H9 (cell line): Measurements from ENCODE around the gene IMMP2L. TPM values are rescaled to one million over a fixed set of nuclear protein-coding genes. Genes with fewer than 3 reads are reported as not detected.

ENCODE experiments used
- DNase-seq: peaks from one replicate; pipeline ENCODE4 v3.0.0-alpha.2; 2017
- H2AFZ ChIP-seq: one replicate; pipeline ENCODE4 v1.6.1; 2013; ENCODE audit warnings: mild to moderate bottlenecking, low read length, control low read depth, moderate library complexity
- H2AK5ac ChIP-seq: 2 replicates; pipeline ENCODE4 v1.6.1; 2013; ENCODE audit warnings: low read length, control low read depth, mixed read lengths; ENCODE audit not compliant: insufficient read length
- H2BK120ac ChIP-seq: one replicate; pipeline ENCODE4 v1.6.1; 2013; ENCODE audit warnings: low read depth, mild to moderate bottlenecking, low read length, control low read depth, inconsistent platforms; ENCODE audit not compliant: poor library complexity, severe bottlenecking
- H2BK12ac ChIP-seq: 2 replicates; pipeline ENCODE4 v1.6.1; 2013; ENCODE audit warnings: low read length, control low read depth, mixed read lengths, low read depth; ENCODE audit not compliant: insufficient read length
- H2BK15ac ChIP-seq: 2 replicates; pipeline ENCODE4 v1.6.1; 2013; ENCODE audit warnings: low read depth, low read length, control low read depth
- H2BK20ac ChIP-seq: one replicate; pipeline ENCODE4 v1.6.1; 2013; ENCODE audit warnings: low read depth, mild to moderate bottlenecking, low read length, control low read depth, inconsistent platforms; ENCODE audit not compliant: poor library complexity, severe bottlenecking
- H2BK5ac ChIP-seq: 2 replicates; pipeline ENCODE4 v1.6.1; 2013; ENCODE audit warnings: low read length, control low read depth, mixed read lengths; ENCODE audit not compliant: insufficient read length
- H3K14ac ChIP-seq: 2 replicates; pipeline ENCODE4 v1.6.1; 2013; ENCODE audit warnings: low read length, control low read depth; ENCODE audit not compliant: insufficient read depth
- H3K18ac ChIP-seq: 2 replicates; pipeline ENCODE4 v1.6.1; 2013; ENCODE audit warnings: low read depth, mild to moderate bottlenecking, mixed read lengths, low read length, control low read depth; ENCODE audit not compliant: insufficient read length
- H3K23ac ChIP-seq: 2 replicates; pipeline ENCODE4 v1.6.1; 2013; ENCODE audit warnings: low read length, control low read depth, mixed read lengths, low read depth; ENCODE audit not compliant: insufficient read length
- H3K23me2 ChIP-seq: 2 replicates; pipeline ENCODE4 v1.6.1; 2013; ENCODE audit warnings: low read depth, mild to moderate bottlenecking, mixed read lengths, low read length, control low read depth; ENCODE audit not compliant: insufficient read length, poor library complexity, severe bottlenecking
- H3K27ac ChIP-seq: 2 replicates; pipeline ENCODE4 v1.5.1; 2013; ENCODE audit warnings: low read length, control low read depth, mixed read lengths, low read depth; ENCODE audit not compliant: insufficient read length
- H3K27me3 ChIP-seq: 2 replicates; pipeline ENCODE4 v1.6.1; 2013; ENCODE audit warnings: low read length, control low read depth, inconsistent platforms; ENCODE audit not compliant: insufficient read depth
- H3K4ac ChIP-seq: 2 replicates; pipeline ENCODE4 v1.6.1; 2013; ENCODE audit warnings: low read depth, mild to moderate bottlenecking, control low read depth, inconsistent platforms, low read length, moderate library complexity
- H3K4me1 ChIP-seq: 2 replicates; pipeline ENCODE4 v1.6.1; 2013; ENCODE audit warnings: low read length, control low read depth, inconsistent platforms; ENCODE audit not compliant: insufficient read depth
- H3K4me2 ChIP-seq: 2 replicates; pipeline ENCODE4 v1.6.1; 2013; ENCODE audit warnings: low read length, control low read depth, mixed read lengths; ENCODE audit not compliant: insufficient read length, insufficient read depth
- H3K56ac ChIP-seq: 2 replicates; pipeline ENCODE4 v1.6.1; 2013; ENCODE audit warnings: low read depth, mild to moderate bottlenecking, mixed read lengths, low read length, control low read depth; ENCODE audit not compliant: insufficient read length
- H3K79me1 ChIP-seq: 2 replicates; pipeline ENCODE4 v1.6.1; 2013; ENCODE audit warnings: low read depth, mild to moderate bottlenecking, moderate library complexity, low read length, control low read depth, inconsistent platforms; ENCODE audit not compliant: insufficient read depth, poor library complexity, severe bottlenecking
- H3K79me2 ChIP-seq: 2 replicates; pipeline ENCODE4 v1.6.1; 2013; ENCODE audit warnings: low read length, control low read depth, inconsistent platforms; ENCODE audit not compliant: insufficient read depth
- H3K9ac ChIP-seq: 2 replicates; pipeline ENCODE4 v1.6.1; 2013; ENCODE audit warnings: low read length, control low read depth, mixed read lengths; ENCODE audit not compliant: insufficient read length; ENCODE audit errors: extremely low read depth
- H3K9me3 ChIP-seq: one replicate; pipeline ENCODE4 v1.6.1; 2013; ENCODE audit warnings: low read depth, low read length, inconsistent platforms; ENCODE audit not compliant: control insufficient read depth
- H3T11ph ChIP-seq: one replicate; pipeline ENCODE4 v1.6.1; 2013; ENCODE audit warnings: mild to moderate bottlenecking, low read length, control low read depth, inconsistent platforms
- H4K20me1 ChIP-seq: one replicate; pipeline ENCODE4 v1.6.1; 2013; ENCODE audit not compliant: control insufficient read depth, insufficient read length, insufficient read depth
- H4K5ac ChIP-seq: 2 replicates; pipeline ENCODE4 v1.6.1; 2013; ENCODE audit warnings: low read depth, mild to moderate bottlenecking, mixed read lengths, low read length, control low read depth; ENCODE audit not compliant: insufficient read length
- H4K8ac ChIP-seq: replicated peaks from 2 replicates; pipeline ENCODE4 v1.6.1; 2013; ENCODE audit warnings: low read length, control low read depth, mixed read lengths, low read depth; ENCODE audit not compliant: insufficient read length
- H4K91ac ChIP-seq: 2 replicates; pipeline ENCODE4 v1.6.1; 2013; ENCODE audit warnings: low read depth, mild to moderate bottlenecking, moderate library complexity, mixed read lengths, low read length, control low read depth; ENCODE audit not compliant: insufficient read length
- H3K27ac Mint-ChIP-seq, 3 experiments: 2 replicates in 2 of 3; 3 replicates in 1 of 3; pipeline ENCODE4 v1.8.0; 2020 to 2021; ENCODE audit warnings: mixed read lengths in 3 of 3, mild to moderate bottlenecking in 1 of 3, moderate library complexity in 1 of 3
- H3K27me3 Mint-ChIP-seq: 2 replicates; pipeline ENCODE4 v1.8.0; 2021; ENCODE audit warnings: low read depth, mild to moderate bottlenecking, moderate library complexity, mixed read lengths
- H3K36me3 Mint-ChIP-seq, 3 experiments: 2 replicates in 2 of 3; 3 replicates in 1 of 3; pipeline ENCODE4 v1.8.0; 2020 to 2021; ENCODE audit warnings: low read depth in 3 of 3, mixed read lengths in 3 of 3; ENCODE audit not compliant: insufficient read depth in 1 of 3
- H3K4me1 Mint-ChIP-seq, 2 experiments: 2 replicates each; pipeline ENCODE4 v1.8.0; 2020; ENCODE audit warnings: mixed read lengths in 2 of 2
- H3K4me3 Mint-ChIP-seq, 2 experiments: 2 replicates in 1 of 2; 3 replicates in 1 of 2; pipeline ENCODE4 v1.8.0; 2020 to 2021; ENCODE audit warnings: mild to moderate bottlenecking in 2 of 2, mixed read lengths in 2 of 2, moderate library complexity in 1 of 2
- H3K9me3 Mint-ChIP-seq, 2 experiments: 2 replicates in 1 of 2; 3 replicates in 1 of 2; pipeline ENCODE4 v1.8.0; 2020; ENCODE audit warnings: mild to moderate bottlenecking in 2 of 2, mixed read lengths in 2 of 2, moderate library complexity in 1 of 2
- WGBS: extraction: QIAGEN DNeasy Blood & Tissue Kit; methylation state at CpG from one replicate; pipeline ENCODE4 v1.1.7; 2013; ENCODE audit warnings: missing lambda C conversion rate, low lambda C conversion rate, mixed read lengths; ENCODE audit not compliant: insufficient read length; ENCODE audit errors: extremely low coverage; 5-methylcytosine and 5-hydroxymethylcytosine counted together
- total RNA-seq: library from RNA; stranded (reverse); gene quantifications from 2 replicates; pipeline ENCODE4 v1.2.1, GENCODE V29; 2021
- TF ChIP-seq, protein P1 (sequence below): fragments of 200-600 bp; sonication (generic); conservative IDR thresholded peaks from 3 replicates; pipeline ENCODE4 v1.8.0; 2021; ENCODE audit warnings: antibody characterized with exemption, mild to moderate bottlenecking

IMMP2L gene
- total RNA-seq, 1 experiment from 2014 or later = 14.7 TPM

DNA sequence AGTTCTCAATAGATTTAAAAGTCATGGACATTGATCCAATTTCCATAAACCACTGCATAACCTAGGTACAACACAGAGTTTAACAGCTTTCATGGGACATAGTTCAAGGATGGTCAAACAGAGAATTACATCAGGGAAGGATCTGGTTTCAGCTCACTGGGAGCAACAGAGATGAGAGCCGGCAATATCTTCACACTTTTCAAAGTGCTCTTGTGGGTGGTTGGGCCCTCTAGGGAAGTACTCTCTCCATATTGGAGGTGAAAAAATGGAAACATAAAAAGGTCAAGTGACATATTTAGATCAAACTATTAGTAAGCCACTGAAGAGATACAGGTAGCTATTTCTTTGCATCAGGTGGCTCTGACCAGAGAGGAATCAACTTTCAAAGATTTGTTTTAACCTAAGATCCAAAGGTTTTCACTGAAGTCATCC, 533.1 kb downstream of the IMMP2L start:
- Histone ChIP-seq H2BK20ac (no peak overlapping the region), H3K23ac (no peak overlapping the region), H3K14ac (no peak overlapping the region), H4K91ac (no peak overlapping the region), H4K5ac (no peak overlapping the region), H2AK5ac (no peak overlapping the region), H3K4ac (no peak overlapping the region), H3K56ac (no peak overlapping the region), H3K23me2 (no peaks in the 10 kb centered on the region), H3K27ac (no peak overlapping the region), H4K8ac (no peak overlapping the region), H4K20me1 (no peaks in the 10 kb centered on the region), H2BK120ac (no peak overlapping the region), H3K4me2 (no peak overlapping the region), H3K79me1 (no peaks in the 10 kb centered on the region), H3T11ph (no peak overlapping the region), H3K4me1 (no peaks in the 10 kb centered on the region; the same call in 1 of the 2 replicates), H3K79me2 (no peaks in the 10 kb centered on the region), H2AFZ (no peak overlapping the region), H2BK15ac (no peak overlapping the region), H3K9ac (no peak overlapping the region), H3K18ac (no peak overlapping the region), H2BK5ac (no peak overlapping the region), H3K27me3 (no peaks in the 10 kb centered on the region), H3K9me3 (no peaks in the 10 kb centered on the region), H2BK12ac (no peak overlapping the region)
- H3K4me3 Mint-ChIP-seq = no peak overlapping the region
- TF ChIP-seq, protein P1, sequence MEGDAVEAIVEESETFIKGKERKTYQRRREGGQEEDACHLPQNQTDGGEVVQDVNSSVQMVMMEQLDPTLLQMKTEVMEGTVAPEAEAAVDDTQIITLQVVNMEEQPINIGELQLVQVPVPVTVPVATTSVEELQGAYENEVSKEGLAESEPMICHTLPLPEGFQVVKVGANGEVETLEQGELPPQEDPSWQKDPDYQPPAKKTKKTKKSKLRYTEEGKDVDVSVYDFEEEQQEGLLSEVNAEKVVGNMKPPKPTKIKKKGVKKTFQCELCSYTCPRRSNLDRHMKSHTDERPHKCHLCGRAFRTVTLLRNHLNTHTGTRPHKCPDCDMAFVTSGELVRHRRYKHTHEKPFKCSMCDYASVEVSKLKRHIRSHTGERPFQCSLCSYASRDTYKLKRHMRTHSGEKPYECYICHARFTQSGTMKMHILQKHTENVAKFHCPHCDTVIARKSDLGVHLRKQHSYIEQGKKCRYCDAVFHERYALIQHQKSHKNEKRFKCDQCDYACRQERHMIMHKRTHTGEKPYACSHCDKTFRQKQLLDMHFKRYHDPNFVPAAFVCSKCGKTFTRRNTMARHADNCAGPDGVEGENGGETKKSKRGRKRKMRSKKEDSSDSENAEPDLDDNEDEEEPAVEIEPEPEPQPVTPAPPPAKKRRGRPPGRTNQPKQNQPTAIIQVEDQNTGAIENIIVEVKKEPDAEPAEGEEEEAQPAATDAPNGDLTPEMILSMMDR = no peak
- no peak for DNase-seq
- peak overlapping the region in 1 of 3 experiments; percentile 84; a peak in 2 of 7 replicates for H3K27ac Mint-ChIP-seq
- H3K36me3 Mint-ChIP-seq = no peaks in the 10 kb centered on the region
- no peaks in the 10 kb centered on the region for H3K27me3 Mint-ChIP-seq
- H3K4me1 Mint-ChIP-seq = peaks cover 36 to 41% of the 10 kb centered on the region in 2 experiments
- no peaks in the 10 kb centered on the region for H3K9me3 Mint-ChIP-seq
- no CpG with 5 or more reads among the region's 1 CpG for WGBS
